SK-N-SH (cell line): ENCODE results near the gene MXRA8. TPM values are rescaled to one million over a fixed set of nuclear protein-coding genes. Genes with fewer than 3 reads are reported as not detected.

Source experiments
- CTCF ChIA-PET: fragments of 300-600, 350-600 bp; formaldehyde crosslinking; extraction: SDS; loops from one replicate; lab custom pipeline; 2021; lab: Yijun Ruan, JAX
- POLR2A ChIA-PET: fragments of 350-600 bp; sonication (Branson Sonifier 250); formaldehyde crosslinking; extraction: SDS; loops from one replicate; lab custom pipeline; 2020; ENCODE audit warnings: antibody characterized with exemption, inconsistent platforms; lab: Yijun Ruan, JAX
- DNase-seq: peaks from one replicate; pipeline ENCODE4 v3.0.0; 2012
- H2AFZ ChIP-seq: fragments of 200-600 bp; sonication (generic); 2 replicates; pipeline ENCODE4 v1.8.1; 2016; ENCODE audit warnings: antibody characterized with exemption, mild to moderate bottlenecking, low read depth
- H3F3A ChIP-seq: fragments of 200-600 bp; sonication (generic); replicated peaks from 2 replicates; pipeline ENCODE3; 2016; ENCODE audit warnings: antibody characterized with exemption, mild to moderate bottlenecking; ENCODE audit not compliant: insufficient read depth
- H3K27ac ChIP-seq, 2 experiments: fragments of 200-500 bp in 1 of 2; fragments of 200-600 bp in 1 of 2; sonication (Bioruptor generic) in 1 of 2; sonication (generic), shearing (Covaris generic) in 1 of 2; 2 replicates each; pipeline versions ENCODE4 v1.5.1 to v1.6.1; 2014 to 2016; ENCODE audit warnings: low read depth in 2 of 2, inconsistent platforms in 1 of 2, low read length in 1 of 2, mild to moderate bottlenecking in 1 of 2, mixed read lengths in 1 of 2
- H3K27me3 ChIP-seq: fragments of 200-600 bp; sonication (generic), shearing (Covaris generic); 2 replicates; pipeline ENCODE4 v1.6.1; 2016; ENCODE audit warnings: mixed run types; ENCODE audit not compliant: insufficient read depth
- H3K36me3 ChIP-seq, 2 experiments: fragments of 200-500 bp in 1 of 2; fragments of 200-600 bp in 1 of 2; sonication (Bioruptor generic) in 1 of 2; sonication (generic) in 1 of 2; replicated peaks in 1 of 2; 2 replicates each; pipeline versions ENCODE3 to v1.5.1; 2014 to 2016; ENCODE audit warnings: low read length in 1 of 2, mild to moderate bottlenecking in 1 of 2; ENCODE audit not compliant: insufficient read depth in 2 of 2, control insufficient read depth in 1 of 2
- H3K4me1 ChIP-seq, 2 experiments: fragments of 200-500 bp in 1 of 2; fragments of 200-600 bp in 1 of 2; sonication (Bioruptor generic) in 1 of 2; sonication (generic), shearing (Covaris generic) in 1 of 2; 2 replicates each; pipeline versions ENCODE4 v1.5.1 to v1.6.1; 2014 to 2016; ENCODE audit warnings: low read depth in 1 of 2, low read length in 1 of 2, mixed run types in 1 of 2; ENCODE audit not compliant: insufficient read depth in 2 of 2, control insufficient read depth in 1 of 2
- H3K4me2 ChIP-seq: fragments of 200-600 bp; sonication (generic), shearing (Covaris generic); 2 replicates; pipeline ENCODE4 v1.6.1; 2017; ENCODE audit warnings: mixed run types
- H3K4me3 ChIP-seq, 2 experiments: fragments of 200-500 bp in 1 of 2; fragments of 200-600 bp in 1 of 2; sonication (Bioruptor generic) in 1 of 2; sonication (generic), shearing (Covaris generic) in 1 of 2; 2 replicates each; pipeline versions ENCODE4 v1.5.1 to v1.8.1; 2014 to 2016; ENCODE audit warnings: low read depth in 2 of 2, inconsistent platforms in 1 of 2, low read length in 1 of 2, mild to moderate bottlenecking in 1 of 2, mixed read lengths in 1 of 2, moderate library complexity in 1 of 2
- H3K79me2 ChIP-seq: fragments of 200-600 bp; sonication (generic); 2 replicates; pipeline ENCODE4 v1.8.1; 2017; ENCODE audit warnings: mild to moderate bottlenecking; ENCODE audit not compliant: insufficient read depth
- H3K9ac ChIP-seq: fragments of 200-600 bp; sonication (generic); 2 replicates; pipeline ENCODE4 v1.6.1; 2017; ENCODE audit warnings: mixed run types
- H3K9me2 ChIP-seq: fragments of 200-600 bp; sonication (generic); 2 replicates; pipeline ENCODE4 v1.6.1; 2017; ENCODE audit warnings: mixed run types
- H3K9me3 ChIP-seq: fragments of 200-600 bp; sonication (generic); 2 replicates; pipeline ENCODE4 v1.6.1; 2017; ENCODE audit warnings: mixed run types, mild to moderate bottlenecking, moderate library complexity
- H4K20me1 ChIP-seq: fragments of 200-600 bp; sonication (generic); 2 replicates; pipeline ENCODE4 v1.6.1; 2017; ENCODE audit warnings: mild to moderate bottlenecking, mixed run types; ENCODE audit not compliant: insufficient read depth
- CHD2 ChIP-seq: fragments of 150-350 bp; IDR thresholded peaks from 2 replicates; pipeline ENCODE4 v1.6.1; 2018; ENCODE audit warnings: low read length; ENCODE audit not compliant: partially characterized antibody
- ELF1 ChIP-seq: IDR thresholded peaks from 2 replicates; pipeline ENCODE4 v1.4.0; 2012
- EP300 ChIP-seq, 2 experiments: IDR thresholded peaks; 2 replicates each; pipeline versions ENCODE4 v1.4.0 to v1.6.1; 2012; ENCODE audit warnings: borderline replicate concordance in 1 of 2, low read depth in 1 of 2, low read length in 1 of 2
- FOXJ3 ChIP-seq: sonication (generic); formaldehyde crosslinking; IDR thresholded peaks from 2 replicates; pipeline ENCODE4 v1.5.1; 2020; ENCODE audit warnings: mild to moderate bottlenecking, missing genetic modification reagents
- FOXM1 ChIP-seq: IDR thresholded peaks from 2 replicates; pipeline ENCODE4 v1.4.0; 2012; ENCODE audit warnings: low read depth, mild to moderate bottlenecking
- GABPA ChIP-seq: IDR thresholded peaks from 2 replicates; pipeline ENCODE4 v1.4.0; 2012; ENCODE audit warnings: low read depth, mild to moderate bottlenecking
- JUND ChIP-seq: IDR thresholded peaks from 2 replicates; pipeline ENCODE4 v1.4.0; 2012
- MEF2A ChIP-seq: IDR thresholded peaks from 2 replicates; pipeline ENCODE4 v1.4.0; 2012; ENCODE audit warnings: low read depth, borderline replicate concordance
- MXI1 ChIP-seq: IDR thresholded peaks from 2 replicates; pipeline ENCODE4 v1.6.1; 2012; ENCODE audit warnings: mild to moderate bottlenecking, low read depth, low read length, improper control_type of control experiment
- NRF1 ChIP-seq: IDR thresholded peaks from 2 replicates; pipeline ENCODE4 v1.6.1; 2012; ENCODE audit warnings: low read depth, mild to moderate bottlenecking, low read length
- POLR2AphosphoS5 ChIP-seq: IDR thresholded peaks from 2 replicates; pipeline ENCODE4 v1.6.1; 2012; ENCODE audit warnings: low read depth, low read length
- RAD21 ChIP-seq: IDR thresholded peaks from 2 replicates; pipeline ENCODE4 v1.6.1; 2012; ENCODE audit warnings: mild to moderate bottlenecking, low read length
- RFX5 ChIP-seq: IDR thresholded peaks from 2 replicates; pipeline ENCODE4 v1.6.1; 2012; ENCODE audit warnings: mild to moderate bottlenecking, improper control_type of control experiment, low read length
- SIN3A ChIP-seq: IDR thresholded peaks from 2 replicates; pipeline ENCODE4 v1.6.1; 2012; ENCODE audit warnings: low read depth, mild to moderate bottlenecking, low read length, moderate library complexity, borderline replicate concordance
- SMC3 ChIP-seq: IDR thresholded peaks from 2 replicates; pipeline ENCODE4 v1.6.1; 2012; ENCODE audit warnings: low read depth, low read length, improper control_type of control experiment
- TAF1 ChIP-seq: IDR thresholded peaks from 2 replicates; pipeline ENCODE4 v1.6.1; 2012; ENCODE audit warnings: low read depth, mild to moderate bottlenecking, low read length, moderate library complexity, borderline replicate concordance
- TCF12 ChIP-seq: IDR thresholded peaks from 2 replicates; pipeline ENCODE4 v1.4.0; 2012
- YY1 ChIP-seq: IDR thresholded peaks from 2 replicates; pipeline ENCODE4 v1.4.0; 2012; ENCODE audit warnings: low read depth, mild to moderate bottlenecking
- WGBS: methylation state at CpG from one replicate; pipeline ENCODE4 v1.1.6; 2017; ENCODE audit warnings: low lambda C conversion rate; 5-methylcytosine and 5-hydroxymethylcytosine counted together
- polyA plus RNA-seq, 3 experiments: library from polyadenylated mRNA; depleted of rRNA; stranded (reverse); fragments of >200 nt; gene quantifications; 2 replicates each; pipeline ENCODE4 v1.2.3, GENCODE V29; 2012
- TF ChIP-seq, protein P1 (sequence below): IDR thresholded peaks from 2 replicates; pipeline ENCODE4 v1.4.0; 2012; ENCODE audit warnings: low read depth, borderline replicate concordance
- TF ChIP-seq, protein P2 (sequence below): IDR thresholded peaks from 2 replicates; pipeline ENCODE4 v1.4.0; 2012; ENCODE audit warnings: low read depth, borderline replicate concordance
- TF ChIP-seq, protein P3 (sequence below): fragments of 150-350 bp; IDR thresholded peaks from 2 replicates; pipeline ENCODE4 v1.6.1; 2017; ENCODE audit warnings: antibody characterized with exemption, low read length, low read depth, borderline replicate concordance
- TF ChIP-seq, protein P4 (sequence below): IDR thresholded peaks from 2 replicates; pipeline ENCODE4 v1.4.0; 2012; ENCODE audit warnings: low read depth

MXRA8 gene
- polyA plus RNA-seq, 1 of the 3 experiments (the other 2 are of a cell fraction), result 2.5 TPM

DNA sequence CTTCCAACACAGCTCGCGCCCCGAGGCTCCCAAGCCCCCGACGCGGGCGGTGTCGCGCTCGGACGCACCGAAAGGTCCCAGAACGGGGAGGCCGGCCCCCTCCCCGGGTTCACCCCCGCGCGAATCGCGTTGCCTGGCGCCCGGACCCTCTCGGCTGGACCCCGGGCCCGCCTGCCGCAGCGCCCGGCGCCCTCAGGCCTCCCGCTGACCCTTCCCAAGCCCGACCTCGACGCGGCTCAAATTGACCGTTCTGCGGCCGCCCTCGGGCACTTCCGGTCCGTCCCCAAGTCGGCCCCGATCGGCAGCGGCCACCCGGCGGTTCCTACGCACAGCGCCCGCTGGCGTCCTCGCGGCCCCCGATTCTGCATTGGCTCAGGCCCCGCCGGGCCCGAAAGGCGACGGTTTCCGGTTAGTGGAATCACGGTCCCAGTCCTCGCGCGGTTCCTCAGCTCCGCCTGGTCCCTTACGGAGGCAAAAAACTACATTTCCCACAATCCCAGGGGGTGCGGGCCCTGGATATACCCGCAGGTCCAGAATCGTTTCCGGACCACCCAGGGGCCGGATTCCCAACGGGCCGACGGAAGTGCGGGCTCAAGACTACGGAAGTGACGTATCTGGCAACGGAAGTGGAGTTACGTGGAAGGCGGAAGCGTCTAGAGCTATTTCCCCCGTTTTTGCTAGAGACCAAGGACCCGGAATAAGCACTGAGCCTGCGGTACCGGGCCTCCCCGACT is 16.7 kb upstream of the MXRA8 start, which contains the start of gene AURKAIP1 (continued):
- TF ChIP-seq, protein P1, sequence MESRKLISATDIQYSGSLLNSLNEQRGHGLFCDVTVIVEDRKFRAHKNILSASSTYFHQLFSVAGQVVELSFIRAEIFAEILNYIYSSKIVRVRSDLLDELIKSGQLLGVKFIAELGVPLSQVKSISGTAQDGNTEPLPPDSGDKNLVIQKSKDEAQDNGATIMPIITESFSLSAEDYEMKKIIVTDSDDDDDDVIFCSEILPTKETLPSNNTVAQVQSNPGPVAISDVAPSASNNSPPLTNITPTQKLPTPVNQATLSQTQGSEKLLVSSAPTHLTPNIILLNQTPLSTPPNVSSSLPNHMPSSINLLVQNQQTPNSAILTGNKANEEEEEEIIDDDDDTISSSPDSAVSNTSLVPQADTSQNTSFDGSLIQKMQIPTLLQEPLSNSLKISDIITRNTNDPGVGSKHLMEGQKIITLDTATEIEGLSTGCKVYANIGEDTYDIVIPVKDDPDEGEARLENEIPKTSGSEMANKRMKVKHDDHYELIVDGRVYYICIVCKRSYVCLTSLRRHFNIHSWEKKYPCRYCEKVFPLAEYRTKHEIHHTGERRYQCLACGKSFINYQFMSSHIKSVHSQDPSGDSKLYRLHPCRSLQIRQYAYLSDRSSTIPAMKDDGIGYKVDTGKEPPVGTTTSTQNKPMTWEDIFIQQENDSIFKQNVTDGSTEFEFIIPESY, result peak; percentile 98
- TF ChIP-seq NRF1 (no peak), EP300 (IDR thresholded peaks at IDR 0.05; ENCODE audit: borderline replicate concordance in 1 of 2, low read depth in 1 of 2, low read length in 1 of 2) (peak in 1 of 2 experiments; percentile 37; a peak in 1 of 4 replicates), CHD2 (peak; percentile 99), MXI1 (no peak), POLR2AphosphoS5 (no peak; the same call in 1 of the 2 replicates), FOXM1 (0 out of 2 replicates have a peak, but pooled peaks have one; percentile 45)
- TF ChIP-seq, protein P2, sequence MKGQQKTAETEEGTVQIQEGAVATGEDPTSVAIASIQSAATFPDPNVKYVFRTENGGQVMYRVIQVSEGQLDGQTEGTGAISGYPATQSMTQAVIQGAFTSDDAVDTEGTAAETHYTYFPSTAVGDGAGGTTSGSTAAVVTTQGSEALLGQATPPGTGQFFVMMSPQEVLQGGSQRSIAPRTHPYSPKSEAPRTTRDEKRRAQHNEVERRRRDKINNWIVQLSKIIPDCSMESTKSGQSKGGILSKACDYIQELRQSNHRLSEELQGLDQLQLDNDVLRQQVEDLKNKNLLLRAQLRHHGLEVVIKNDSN, result peak; percentile 64
- TF ChIP-seq, protein P3, sequence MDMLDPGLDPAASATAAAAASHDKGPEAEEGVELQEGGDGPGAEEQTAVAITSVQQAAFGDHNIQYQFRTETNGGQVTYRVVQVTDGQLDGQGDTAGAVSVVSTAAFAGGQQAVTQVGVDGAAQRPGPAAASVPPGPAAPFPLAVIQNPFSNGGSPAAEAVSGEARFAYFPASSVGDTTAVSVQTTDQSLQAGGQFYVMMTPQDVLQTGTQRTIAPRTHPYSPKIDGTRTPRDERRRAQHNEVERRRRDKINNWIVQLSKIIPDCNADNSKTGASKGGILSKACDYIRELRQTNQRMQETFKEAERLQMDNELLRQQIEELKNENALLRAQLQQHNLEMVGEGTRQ, result no peak

DNA sequence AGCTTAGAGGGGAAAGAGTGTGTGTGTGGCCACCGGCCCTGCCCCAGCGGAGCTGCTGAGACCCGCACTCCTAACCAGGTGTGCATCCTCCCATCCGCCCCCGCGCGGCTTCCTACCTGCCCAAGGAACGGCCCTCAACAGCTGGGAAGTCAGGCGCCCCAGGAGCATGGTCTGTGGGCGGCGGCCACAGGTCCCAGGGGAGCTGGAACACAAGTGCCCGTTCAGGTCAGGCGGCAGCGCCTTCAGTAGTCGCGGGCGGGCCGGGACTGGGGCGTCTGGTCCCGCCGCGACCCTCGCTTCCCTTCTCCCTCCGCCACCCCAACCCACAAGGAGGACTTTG is 16.2 kb upstream of the MXRA8 start:
- H3K4me1 ChIP-seq, result peaks cover 0 to 29% of the 10 kb centered on the region in 2 experiments; a peak in 1 of 4 replicates

More for the DNA sequence above, 16.2 kb upstream of the MXRA8 start:
- Histone ChIP-seq H3K4me2 (peak overlapping the region; percentile 86), H3K36me3 (peaks cover 0 to 8% of the 10 kb centered on the region in 2 experiments), H3K9me2 (no peaks in the 10 kb centered on the region), H4K20me1 (no peaks in the 10 kb centered on the region), H3F3A (peaks cover 13% of the 10 kb centered on the region), H3K27me3 (no peaks in the 10 kb centered on the region), H3K9ac (peak overlapping the region; percentile 89), H3K9me3 (no peaks in the 10 kb centered on the region), H3K4me3 (peak overlapping the region; percentile 77 to 96), H3K79me2 (peaks cover 36% of the 10 kb centered on the region), H3K27ac (peak overlapping the region; percentile 90 to 93), H2AFZ (no peak overlapping the region)
- peak; percentile 34 for DNase-seq
- TF ChIP-seq TAF1 (no peak), SIN3A (no peak), MXI1 (no peak), YY1 (no peak), RAD21 (no peak), JUND (no peak), FOXJ3 (CRISPR knock-in tag) (no peak), ELF1 (no peak), RFX5 (no peak), EP300 (IDR thresholded peaks at IDR 0.05; ENCODE audit: borderline replicate concordance in 1 of 2, low read depth in 1 of 2, low read length in 1 of 2) (no peak), GABPA (no peak), NRF1 (no peak), TCF12 (no peak), MEF2A (no peak), SMC3 (no peak)
- TF ChIP-seq, protein P4, sequence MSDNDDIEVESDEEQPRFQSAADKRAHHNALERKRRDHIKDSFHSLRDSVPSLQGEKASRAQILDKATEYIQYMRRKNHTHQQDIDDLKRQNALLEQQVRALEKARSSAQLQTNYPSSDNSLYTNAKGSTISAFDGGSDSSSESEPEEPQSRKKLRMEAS, result no peak
- TF ChIP-seq, protein P3, result no peak
- WGBS, result 0% methylated on average over 1 of the region's 24 CpGs
- ChIA-PET CTCF (interaction anchor here (0.6 to 5.9 kb wide), 13 partner anchors 19 to 343 kb away, joined by 3 to 34 read pairs (median 3); partner anchors contain the start of genes DVL1 and MRPL20), POLR2A (interaction anchor here (0.7 to 1.8 kb wide), 8 partner anchors 14 to 159 kb away, joined by 3 to 18 read pairs (median 6); partner anchors contain the start of genes CCNL2 and MRPL20)
